H1 (cell line): ENCODE results near the gene CC2D2A.

Source experiments
- CTCF ChIP-seq, 3 experiments: IDR thresholded peaks; 1 replicate in 2 of 3; 2 replicates in 1 of 3; pipeline versions ENCODE4 v1.5.1 to v1.6.1; 2011; ENCODE audit warnings: low read length in 3 of 3, mild to moderate bottlenecking in 3 of 3, inconsistent platforms in 2 of 3, low read depth in 1 of 3, moderate library complexity in 1 of 3; ENCODE audit not compliant: insufficient read depth in 1 of 3; ENCODE audit errors: control extremely low read depth in 1 of 3
- EZH2 ChIP-seq: fragments of 200-600 bp; sonication (generic); IDR thresholded peaks from 2 replicates; pipeline ENCODE4 v1.7.1; 2012; ENCODE audit warnings: low read depth, mild to moderate bottlenecking, moderate library complexity, low read length, inconsistent platforms; ENCODE audit not compliant: severe bottlenecking
- GABPA ChIP-seq: IDR thresholded peaks from 2 replicates; pipeline ENCODE4 v1.6.1; 2011; ENCODE audit warnings: mild to moderate bottlenecking, low read length, moderate library complexity, borderline replicate concordance; ENCODE audit not compliant: insufficient read depth
- JUND ChIP-seq: IDR thresholded peaks from 2 replicates; pipeline ENCODE4 v1.6.1; 2011; ENCODE audit warnings: mild to moderate bottlenecking, improper control_type of control experiment, low read length
- POLR2A ChIP-seq, 2 experiments: IDR thresholded peaks; 1 replicate in 1 of 2; 2 replicates in 1 of 2; pipeline ENCODE4 v1.6.1; 2011; ENCODE audit warnings: low read depth in 2 of 2, low read length in 2 of 2, mild to moderate bottlenecking in 2 of 2; ENCODE audit errors: control extremely low read depth in 1 of 2
- TAF1 ChIP-seq: IDR thresholded peaks from 2 replicates; pipeline ENCODE4 v1.6.1; 2011; ENCODE audit warnings: mild to moderate bottlenecking, low read depth, low read length
- YY1 ChIP-seq: IDR thresholded peaks from 2 replicates; pipeline ENCODE4 v1.6.1; 2011; ENCODE audit warnings: low read depth, mild to moderate bottlenecking, low read length

GRCh38 chr4:15521442-15522039 lies 51.9 kb downstream of the CC2D2A start:
- no peak for TF ChIP-seq POLR2A (IDR thresholded peaks at IDR 0.05; ENCODE audit: control extremely low read depth in 1 of 2, low read depth in 2 of 2, low read length in 2 of 2)
- no peak for TF ChIP-seq EZH2
- no peak for TF ChIP-seq YY1
- no peak for TF ChIP-seq CTCF (IDR thresholded peaks at IDR 0.05; ENCODE audit: control extremely low read depth in 1 of 3, insufficient read depth in 1 of 3, low read depth in 1 of 3, low read length in 3 of 3)
- TF ChIP-seq GABPA = no peak
- TF ChIP-seq TAF1 = no peak
- TF ChIP-seq JUND = no peak
